Panc1 (cell line): ENCODE measurements around the gene ATAD5. TPM values are rescaled to one million over a fixed set of nuclear protein-coding genes. Genes with fewer than 3 reads are reported as not detected.

Source experiments
- ATAC-seq: fragments of 200-7000 bp; cut with Tn5 transposase; 2 replicates; pipeline ENCODE4 v1.9.1; 2020; ENCODE audit warnings: mild to moderate bottlenecking, moderate library complexity
- BruUV-seq: library from RNA; stranded (reverse); fragments of 400-500 nt; replicated peaks from 2 replicates; lab custom pipeline; 2021; lab: Mats Ljungman, UMichigan
- CTCF ChIA-PET: fragments of 300-600 bp; sonication (Branson Sonifier 250); formaldehyde crosslinking; loops from one replicate; lab custom pipeline; 2022; ENCODE audit warnings: antibody characterized with exemption; lab: Charles Lee
- POLR2A ChIA-PET: fragments of 300-600 bp; sonication (Branson Sonifier 250); formaldehyde crosslinking; loops from one replicate; lab custom pipeline; 2022; ENCODE audit warnings: antibody characterized with exemption; lab: Charles Lee
- DNase-seq: peaks from one replicate; pipeline ENCODE4 v3.0.0-alpha.2; 2010; ENCODE audit warnings: low read depth, low spot score
- H3K27ac ChIP-seq: 2 replicates; pipeline ENCODE4 v1.5.1; 2011; ENCODE audit warnings: mild to moderate bottlenecking, low read length, inconsistent platforms
- H3K27me3 ChIP-seq: fragments of 200-500 bp; sonication (Bioruptor generic); 2 replicates; pipeline ENCODE4 v1.6.0; 2014; ENCODE audit warnings: low read length, inconsistent platforms; ENCODE audit not compliant: control insufficient read depth, insufficient read depth
- H3K36me3 ChIP-seq: fragments of 200-500 bp; sonication (Bioruptor generic); 2 replicates; pipeline ENCODE4 v1.5.1; 2014; ENCODE audit warnings: inconsistent platforms, mild to moderate bottlenecking, low read length, moderate library complexity; ENCODE audit not compliant: control insufficient read depth, insufficient read depth
- H3K4me1 ChIP-seq: 2 replicates; pipeline ENCODE4 v1.5.1; 2011; ENCODE audit warnings: inconsistent platforms, mild to moderate bottlenecking, low read length, moderate library complexity; ENCODE audit not compliant: control insufficient read depth, insufficient read depth
- H3K4me3 ChIP-seq, 2 experiments: 2 replicates each; pipeline ENCODE4 v1.5.1; 2011 to 2012; ENCODE audit warnings: low read depth in 2 of 2, low read length in 2 of 2, mild to moderate bottlenecking in 2 of 2, inconsistent platforms in 1 of 2, moderate library complexity in 1 of 2
- H3K9me3 ChIP-seq: fragments of 200-500 bp; sonication (Bioruptor generic); 2 replicates; pipeline ENCODE4 v1.5.1; 2014; ENCODE audit warnings: low read depth, mild to moderate bottlenecking, inconsistent platforms, low read length, moderate library complexity; ENCODE audit not compliant: control insufficient read depth, insufficient read depth
- POLR2AphosphoS5 ChIP-seq: IDR thresholded peaks from 2 replicates; pipeline ENCODE4 v1.6.1; 2012; ENCODE audit warnings: mild to moderate bottlenecking, low read depth, low read length, moderate library complexity
- SIN3A ChIP-seq: IDR thresholded peaks from 2 replicates; pipeline ENCODE4 v1.6.1; 2012; ENCODE audit warnings: low read depth, mild to moderate bottlenecking, low read length, moderate library complexity, borderline replicate concordance; ENCODE audit not compliant: insufficient read depth
- TCF7L2 ChIP-seq: IDR thresholded peaks from 2 replicates; pipeline ENCODE4 v1.6.1; 2011; ENCODE audit warnings: mild to moderate bottlenecking, low read depth, low read length, inconsistent platforms
- in situ Hi-C: cut with HindIII; loops from 2 replicates; pipeline ENCODE4 v1.10.0; 2016; ENCODE audit warnings: low sequenced_read_pairs, low pct_unique_long_range_greater_than_20kb
- intact Hi-C: fragments of 100-400 bp; cut with micrococcal nuclease; formaldehyde crosslinking; loops from one replicate; pipeline ENCODE4 v1.10.0; 2022; ENCODE audit not compliant: unreplicated experiment
- total RNA-seq: library from RNA; stranded (reverse); gene quantifications from one replicate; pipeline ENCODE4 v1.2.1, GENCODE V29; 2021; ENCODE audit not compliant: unreplicated experiment
- TF ChIP-seq, protein P1 (sequence below), 2 experiments: IDR thresholded peaks; 2 replicates each; pipeline ENCODE4 v1.6.1; 2011 to 2012; ENCODE audit warnings: low read depth in 2 of 2, control low read depth in 1 of 2, low read length in 1 of 2, mild to moderate bottlenecking in 1 of 2, moderate library complexity in 1 of 2; ENCODE audit not compliant: insufficient read depth in 1 of 2
- TF ChIP-seq, protein P2 (sequence below): fragments of 450-650 bp; IDR thresholded peaks from 2 replicates; pipeline ENCODE4 v1.5.1; 2017; ENCODE audit warnings: mild to moderate bottlenecking

ATAD5 gene
- total RNA-seq, 1 experiment from 2014 or later = 11.5 TPM

DNA sequence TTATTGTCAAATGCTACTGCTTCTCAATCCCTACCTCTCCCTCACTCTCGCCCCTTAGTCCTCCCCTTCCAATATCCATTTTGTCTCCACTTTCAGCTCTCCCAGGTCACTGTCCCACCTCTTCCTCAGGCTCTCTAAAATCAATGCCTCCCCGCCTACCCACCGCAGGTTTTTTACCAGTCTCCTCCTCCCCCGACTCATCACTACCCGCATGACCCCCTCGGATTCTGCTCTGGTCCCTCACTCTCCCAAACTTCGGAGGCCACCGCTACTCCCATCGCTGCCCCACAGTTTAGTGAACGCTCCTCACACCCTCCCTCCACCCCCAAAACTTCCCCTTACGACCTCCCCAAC is 7.8 kb upstream of the ATAD5 start:
- Histone ChIP-seq H3K4me1 (peaks cover 21% of the 10 kb centered on the region), H3K4me3 (peak overlapping the region; percentile 72 to 85), H3K27ac (peak overlapping the region; percentile 84), H3K36me3 (no peaks in the 10 kb centered on the region), H3K9me3 (no peaks in the 10 kb centered on the region), H3K27me3 (no peaks in the 10 kb centered on the region)
- no peak for DNase-seq
- no peak for TF ChIP-seq POLR2AphosphoS5
- TF ChIP-seq, protein P1, sequence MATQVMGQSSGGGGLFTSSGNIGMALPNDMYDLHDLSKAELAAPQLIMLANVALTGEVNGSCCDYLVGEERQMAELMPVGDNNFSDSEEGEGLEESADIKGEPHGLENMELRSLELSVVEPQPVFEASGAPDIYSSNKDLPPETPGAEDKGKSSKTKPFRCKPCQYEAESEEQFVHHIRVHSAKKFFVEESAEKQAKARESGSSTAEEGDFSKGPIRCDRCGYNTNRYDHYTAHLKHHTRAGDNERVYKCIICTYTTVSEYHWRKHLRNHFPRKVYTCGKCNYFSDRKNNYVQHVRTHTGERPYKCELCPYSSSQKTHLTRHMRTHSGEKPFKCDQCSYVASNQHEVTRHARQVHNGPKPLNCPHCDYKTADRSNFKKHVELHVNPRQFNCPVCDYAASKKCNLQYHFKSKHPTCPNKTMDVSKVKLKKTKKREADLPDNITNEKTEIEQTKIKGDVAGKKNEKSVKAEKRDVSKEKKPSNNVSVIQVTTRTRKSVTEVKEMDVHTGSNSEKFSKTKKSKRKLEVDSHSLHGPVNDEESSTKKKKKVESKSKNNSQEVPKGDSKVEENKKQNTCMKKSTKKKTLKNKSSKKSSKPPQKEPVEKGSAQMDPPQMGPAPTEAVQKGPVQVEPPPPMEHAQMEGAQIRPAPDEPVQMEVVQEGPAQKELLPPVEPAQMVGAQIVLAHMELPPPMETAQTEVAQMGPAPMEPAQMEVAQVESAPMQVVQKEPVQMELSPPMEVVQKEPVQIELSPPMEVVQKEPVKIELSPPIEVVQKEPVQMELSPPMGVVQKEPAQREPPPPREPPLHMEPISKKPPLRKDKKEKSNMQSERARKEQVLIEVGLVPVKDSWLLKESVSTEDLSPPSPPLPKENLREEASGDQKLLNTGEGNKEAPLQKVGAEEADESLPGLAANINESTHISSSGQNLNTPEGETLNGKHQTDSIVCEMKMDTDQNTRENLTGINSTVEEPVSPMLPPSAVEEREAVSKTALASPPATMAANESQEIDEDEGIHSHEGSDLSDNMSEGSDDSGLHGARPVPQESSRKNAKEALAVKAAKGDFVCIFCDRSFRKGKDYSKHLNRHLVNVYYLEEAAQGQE (IDR thresholded peaks at IDR 0.05; ENCODE audit: insufficient read depth in 1 of 2, low read depth in 2 of 2, low read length in 1 of 2) = no peak
- TF ChIP-seq, protein P2, sequence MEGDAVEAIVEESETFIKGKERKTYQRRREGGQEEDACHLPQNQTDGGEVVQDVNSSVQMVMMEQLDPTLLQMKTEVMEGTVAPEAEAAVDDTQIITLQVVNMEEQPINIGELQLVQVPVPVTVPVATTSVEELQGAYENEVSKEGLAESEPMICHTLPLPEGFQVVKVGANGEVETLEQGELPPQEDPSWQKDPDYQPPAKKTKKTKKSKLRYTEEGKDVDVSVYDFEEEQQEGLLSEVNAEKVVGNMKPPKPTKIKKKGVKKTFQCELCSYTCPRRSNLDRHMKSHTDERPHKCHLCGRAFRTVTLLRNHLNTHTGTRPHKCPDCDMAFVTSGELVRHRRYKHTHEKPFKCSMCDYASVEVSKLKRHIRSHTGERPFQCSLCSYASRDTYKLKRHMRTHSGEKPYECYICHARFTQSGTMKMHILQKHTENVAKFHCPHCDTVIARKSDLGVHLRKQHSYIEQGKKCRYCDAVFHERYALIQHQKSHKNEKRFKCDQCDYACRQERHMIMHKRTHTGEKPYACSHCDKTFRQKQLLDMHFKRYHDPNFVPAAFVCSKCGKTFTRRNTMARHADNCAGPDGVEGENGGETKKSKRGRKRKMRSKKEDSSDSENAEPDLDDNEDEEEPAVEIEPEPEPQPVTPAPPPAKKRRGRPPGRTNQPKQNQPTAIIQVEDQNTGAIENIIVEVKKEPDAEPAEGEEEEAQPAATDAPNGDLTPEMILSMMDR = no peak
- TF ChIP-seq SIN3A = no peak
- TF ChIP-seq TCF7L2 = no peak
- intact Hi-C loops = no loop called here
- BruUV-seq = no TSS peak
- in situ Hi-C loops = no loop called here
- POLR2A ChIA-PET = interaction anchor here (0.6 to 0.8 kb wide), 2 partner anchors 161 to 278 kb away, joined by 3 to 4 read pairs; no protein-coding TSS in a partner anchor
- ATAC-seq = peak; percentile 7; the same call in 1 of the 2 replicates
- CTCF ChIA-PET = interaction anchor here (0.5 to 0.7 kb wide), 5 partner anchors 9 to 1975 kb away, joined by 3 to 4 read pairs (median 3); no protein-coding TSS in a partner anchor

DNA sequence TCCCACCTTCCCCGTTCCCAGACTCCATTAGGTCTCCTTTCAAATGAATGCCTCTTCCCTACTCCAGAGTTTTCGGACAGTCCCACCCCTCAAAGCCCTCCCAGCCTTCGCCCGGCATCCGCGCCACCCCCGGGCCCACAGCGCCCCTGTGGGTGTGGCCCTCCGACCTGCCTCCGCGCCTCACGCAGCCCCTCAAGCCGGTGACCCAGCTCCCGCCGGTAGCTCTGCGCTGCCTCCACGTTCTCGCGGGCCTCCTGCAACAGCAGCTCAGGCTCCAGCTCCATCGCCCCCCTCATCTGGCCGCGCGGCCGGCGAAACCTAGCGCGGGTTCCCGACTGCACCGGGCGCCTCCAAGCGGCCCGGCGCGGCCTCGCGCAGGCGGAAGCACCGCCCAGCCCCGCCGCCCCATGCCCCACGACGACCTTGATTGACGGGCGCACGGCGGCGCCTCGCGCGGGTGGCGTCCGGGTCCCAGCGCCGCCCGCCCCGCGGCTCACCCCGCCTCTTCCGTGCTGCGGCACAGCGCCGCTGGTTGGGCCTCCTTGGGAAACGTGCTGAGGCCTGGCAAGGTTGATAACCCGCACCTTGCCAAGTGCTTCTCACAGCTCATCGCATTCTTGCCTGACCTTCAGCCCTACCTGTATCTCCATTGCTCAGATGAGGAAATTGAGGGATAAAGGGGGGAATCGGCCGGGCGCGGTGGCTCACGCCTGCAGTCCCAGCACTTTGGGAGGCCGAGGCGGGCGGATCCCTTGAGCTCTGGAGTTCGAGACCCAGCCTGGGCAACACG is 7.2 kb upstream of the ATAD5 start, which contains the start of gene CRLF3:
TSS of gene CRLF3 (minus strand) at position 337 of the 790 bp plus-strand sequence. CDS start at position 296, 41 bp downstream.
- Histone ChIP-seq H3K9me3 (no peaks in the 10 kb centered on the region), H3K4me1 (peaks cover 21% of the 10 kb centered on the region), H3K27me3 (no peaks in the 10 kb centered on the region), H3K27ac (peak within 1 kb of the TSS; percentile 84), H3K36me3 (no peaks in the 10 kb centered on the region), H3K4me3 (peak within 1 kb of the TSS; percentile 72 to 85)
- TF ChIP-seq SIN3A (peak; percentile 74; the same call in 1 of the 2 replicates), TCF7L2 (no peak), POLR2AphosphoS5 (peak; percentile 74)
- TF ChIP-seq, protein P1 (IDR thresholded peaks at IDR 0.05; ENCODE audit: insufficient read depth in 1 of 2, low read depth in 2 of 2, low read length in 1 of 2) = peak in 1 of 2 experiments; percentile 31; a peak in 1 of 4 replicates
- TF ChIP-seq, protein P2 = peak; percentile 90
- peak; percentile 98 for ATAC-seq
- DNase-seq = peak; percentile 52
- intact Hi-C loops (no loop called here), in situ Hi-C loops (no loop called here)
- CTCF ChIA-PET = interaction anchor here (0.5 to 0.7 kb wide), 10 partner anchors 10 to 1976 kb away, joined by 3 to 4 read pairs (median 3); no protein-coding TSS in a partner anchor
- POLR2A ChIA-PET = interaction anchor here (0.6 to 0.8 kb wide), 3 partner anchors 27 to 277 kb away, joined by 3 to 7 read pairs (median 4); no protein-coding TSS in a partner anchor
- no TSS peak for BruUV-seq
